ENCODE measurements around the gene ITGBL1.

The ITGBL1 gene, protein sequence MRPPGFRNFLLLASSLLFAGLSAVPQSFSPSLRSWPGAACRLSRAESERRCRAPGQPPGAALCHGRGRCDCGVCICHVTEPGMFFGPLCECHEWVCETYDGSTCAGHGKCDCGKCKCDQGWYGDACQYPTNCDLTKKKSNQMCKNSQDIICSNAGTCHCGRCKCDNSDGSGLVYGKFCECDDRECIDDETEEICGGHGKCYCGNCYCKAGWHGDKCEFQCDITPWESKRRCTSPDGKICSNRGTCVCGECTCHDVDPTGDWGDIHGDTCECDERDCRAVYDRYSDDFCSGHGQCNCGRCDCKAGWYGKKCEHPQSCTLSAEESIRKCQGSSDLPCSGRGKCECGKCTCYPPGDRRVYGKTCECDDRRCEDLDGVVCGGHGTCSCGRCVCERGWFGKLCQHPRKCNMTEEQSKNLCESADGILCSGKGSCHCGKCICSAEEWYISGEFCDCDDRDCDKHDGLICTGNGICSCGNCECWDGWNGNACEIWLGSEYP

DNA sequence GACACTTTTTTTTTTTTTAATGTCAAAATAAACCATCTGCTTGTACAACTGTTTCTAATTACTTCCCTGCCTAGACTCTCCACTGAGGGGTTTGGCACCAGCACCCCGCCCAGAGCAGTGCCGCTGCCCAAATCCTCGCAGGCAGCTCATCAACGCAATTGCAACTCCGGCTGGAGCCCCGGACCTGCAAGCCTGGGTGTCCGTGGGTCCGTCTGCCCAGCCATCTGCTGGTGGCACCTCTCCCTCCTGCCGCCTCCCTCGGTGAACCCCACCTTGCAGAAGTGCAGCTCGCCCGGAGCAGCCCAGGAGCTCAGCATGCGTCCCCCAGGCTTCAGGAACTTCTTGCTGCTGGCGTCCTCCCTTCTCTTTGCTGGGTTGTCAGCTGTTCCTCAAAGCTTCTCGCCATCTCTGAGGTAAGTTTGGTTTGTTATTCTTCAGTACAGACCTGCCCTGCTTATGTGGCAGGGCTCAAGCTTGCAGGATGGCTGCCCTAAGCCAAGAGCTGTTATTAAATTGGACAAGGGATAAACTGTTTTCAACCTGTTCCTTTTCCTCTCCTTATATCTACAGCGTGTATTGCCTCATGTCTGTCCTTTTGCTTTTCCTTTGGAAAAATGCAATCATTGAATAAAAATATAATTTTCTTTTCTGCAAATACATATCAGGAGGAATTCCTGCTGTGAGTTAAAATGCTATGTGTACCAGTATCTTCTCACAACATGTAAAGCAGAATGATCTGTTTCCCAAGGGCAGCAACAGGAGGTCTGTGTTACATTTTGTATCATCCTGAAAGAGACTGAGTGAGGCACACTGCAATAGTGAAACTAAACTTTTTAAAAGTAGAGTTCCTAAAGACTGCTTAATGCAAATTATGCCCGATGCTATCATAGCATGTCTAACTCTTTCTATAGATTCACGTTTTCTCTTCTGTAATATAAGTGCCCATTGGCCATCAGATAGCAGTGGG is at the start of gene ITGBL1:
Gene ITGBL1, plus strand, starts transcription at position 157 of the 967 bp plus-strand sequence. Its CDS starts 159 bp downstream, at position 316.
- no peak for DNase-seq

DNA sequence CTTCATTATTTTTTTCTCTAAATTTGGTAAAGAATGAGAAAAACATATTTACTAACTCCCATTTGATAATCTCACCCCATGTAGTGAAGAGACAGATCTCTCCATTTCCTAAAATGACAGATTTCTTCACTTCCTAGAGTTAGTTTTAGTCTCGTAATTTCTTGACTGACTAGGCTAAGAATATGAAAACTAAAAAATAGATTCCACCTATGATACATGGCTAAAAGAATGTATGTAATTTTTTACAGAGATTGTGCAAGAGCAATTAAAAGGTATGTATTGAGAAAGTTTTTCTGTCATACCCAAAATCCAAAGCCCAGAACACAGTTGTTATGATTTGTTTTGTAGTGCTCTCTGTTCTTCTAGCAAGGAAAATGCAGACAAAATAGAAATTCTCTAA is 45.7 kb upstream of the ITGBL1 start:
- no peak for DNase-seq

DNA sequence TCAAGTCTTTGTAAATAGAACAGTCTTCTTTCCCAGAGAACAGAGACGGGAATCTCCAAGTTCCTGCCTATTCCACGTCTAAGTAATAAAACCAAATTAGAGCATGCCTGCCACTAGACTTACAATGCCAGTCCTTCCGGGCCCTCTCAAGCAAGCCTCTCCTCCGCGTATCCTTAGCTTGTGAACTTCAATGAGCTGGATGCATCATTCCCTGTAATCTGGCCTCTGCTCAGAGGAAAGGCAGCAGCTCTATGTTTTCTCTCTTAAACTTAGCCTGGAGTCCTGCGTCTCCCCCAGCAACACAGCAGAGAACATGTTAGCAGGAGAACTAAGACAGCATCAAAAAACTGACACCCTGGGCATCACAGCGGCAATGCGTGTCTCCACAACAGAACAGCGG is 44.3 kb upstream of the ITGBL1 start:
- DNase-seq: no peak

DNA sequence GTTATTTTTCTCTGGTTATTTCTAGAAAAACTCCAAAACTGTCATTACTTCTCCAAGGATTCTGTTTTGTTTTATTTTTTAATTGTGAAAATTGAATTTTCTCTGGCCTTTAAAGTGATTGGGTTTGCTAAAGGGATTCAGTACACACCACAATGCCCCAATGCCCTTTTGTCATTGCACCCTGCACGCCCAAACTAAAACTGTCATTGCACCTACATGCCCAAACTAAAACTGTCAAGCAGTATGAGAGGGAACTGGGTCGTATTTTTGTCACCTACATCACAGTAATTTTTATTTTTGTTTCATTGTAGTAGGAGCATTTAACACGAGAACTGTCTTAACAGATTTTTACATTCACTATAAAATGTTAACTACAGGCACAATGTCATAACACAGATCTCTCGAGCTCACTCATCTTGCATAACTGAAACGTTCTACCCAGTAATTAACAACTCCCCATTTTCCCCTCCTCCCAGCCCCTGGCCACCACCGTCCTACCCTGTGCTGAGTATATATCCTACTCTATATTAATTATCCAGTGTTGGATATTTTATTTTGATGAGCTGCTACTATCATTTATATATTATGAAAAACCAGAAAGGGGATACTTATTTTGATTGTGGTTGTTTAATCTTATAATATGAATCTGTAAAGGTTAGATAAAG is 43.4 kb upstream of the ITGBL1 start:
- DNase-seq: no peak

DNA sequence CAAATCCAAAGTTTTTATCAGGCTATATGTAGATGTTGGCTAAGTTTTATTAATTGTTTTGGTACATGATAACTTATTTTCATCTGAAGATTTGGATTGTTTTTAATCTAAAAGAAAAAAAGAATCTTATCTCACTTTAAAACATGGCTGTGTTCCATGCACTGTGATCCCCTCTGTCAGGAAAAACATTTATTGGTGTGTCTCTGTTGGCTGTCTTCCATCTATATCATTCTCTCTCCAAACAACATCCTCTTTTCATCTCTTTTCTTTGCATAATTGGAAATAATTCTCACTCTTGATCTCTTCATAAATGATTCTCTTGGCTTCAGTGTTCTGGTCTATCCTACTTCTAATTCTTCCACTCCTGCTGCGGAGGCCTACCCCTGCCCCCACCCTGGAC is 40.4 kb upstream of the ITGBL1 start:
- DNase-seq: no peak

DNA sequence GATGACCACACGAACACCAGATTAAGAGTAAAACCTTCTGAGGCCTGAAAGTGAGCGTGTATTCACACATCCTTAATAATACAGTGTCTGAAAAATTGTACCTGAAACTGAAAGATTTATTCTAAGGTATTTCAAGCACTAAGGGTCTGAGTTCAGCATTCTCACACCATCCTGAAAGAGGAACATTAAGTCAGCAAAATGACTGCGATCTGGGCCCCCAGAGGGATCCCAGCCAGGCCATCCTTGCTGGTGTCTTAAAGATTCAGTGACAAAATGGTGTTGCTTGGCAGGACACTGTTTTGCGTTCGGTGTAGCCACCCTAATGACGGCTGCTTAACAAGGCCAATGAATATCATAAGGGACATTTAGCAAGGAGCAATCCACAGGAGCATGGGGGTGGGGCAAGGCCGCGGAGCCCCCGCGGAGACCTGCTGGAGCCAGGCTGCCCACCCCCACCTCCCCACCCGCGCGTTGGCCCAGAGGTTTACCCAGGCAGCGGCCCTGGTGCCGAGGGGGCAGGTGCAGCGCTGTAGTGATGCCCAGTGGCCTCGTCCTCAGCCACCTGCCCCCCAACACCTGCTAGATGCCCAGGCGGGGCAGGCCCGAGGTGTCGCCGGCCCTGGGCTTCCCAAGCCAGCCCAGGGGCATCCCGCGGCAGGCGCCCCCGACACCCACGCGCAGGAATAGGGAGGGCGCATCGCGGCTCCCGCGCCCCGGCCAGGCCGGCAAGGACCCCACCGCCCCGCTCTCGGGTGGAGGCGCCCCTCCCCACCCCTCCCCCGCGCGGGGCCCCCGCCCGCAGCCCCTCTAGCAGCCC is 36.9 kb upstream of the ITGBL1 start:
- DNase-seq: no peak

DNA sequence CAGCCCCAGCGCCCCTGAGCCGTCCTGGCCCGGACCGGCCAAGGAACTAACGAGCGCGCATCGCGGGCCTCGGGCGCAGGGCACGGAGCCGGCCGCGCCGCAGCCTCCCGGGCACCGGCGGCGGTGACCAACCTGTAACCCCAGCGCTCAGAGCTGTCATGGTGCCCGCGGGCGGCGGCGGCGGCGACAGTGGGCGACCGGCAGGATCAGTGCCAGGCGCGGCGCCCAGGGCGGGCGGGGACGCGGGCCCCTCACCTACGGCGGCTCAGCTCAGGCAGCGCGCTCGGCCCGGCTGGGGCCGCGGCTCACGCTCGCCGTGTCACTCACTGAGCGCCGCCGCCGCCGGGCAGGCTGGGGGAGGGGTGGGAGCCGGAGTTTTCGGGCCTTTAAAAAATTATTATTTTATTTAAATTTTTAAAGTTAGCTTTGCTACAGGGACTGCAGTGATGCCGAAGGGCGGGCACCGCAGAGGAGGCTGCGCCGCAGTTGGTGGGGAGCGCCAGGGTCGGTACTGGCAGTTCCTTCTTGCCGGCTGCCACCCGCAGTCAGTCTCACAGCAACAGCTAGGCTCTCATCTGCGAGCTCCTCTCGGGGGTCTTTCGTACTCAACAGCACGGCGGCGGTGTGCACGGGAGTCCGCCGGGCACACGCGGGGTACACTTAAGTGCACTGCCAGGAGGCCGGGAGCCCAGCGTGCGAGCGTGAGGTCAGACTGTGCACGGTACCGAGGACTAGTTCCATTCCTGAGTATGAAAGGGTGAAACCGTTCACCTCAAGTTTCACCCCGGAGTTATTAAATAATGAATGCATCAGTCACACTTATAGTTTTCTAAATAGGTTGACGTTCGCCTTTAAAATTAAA is 36.1 kb upstream of the ITGBL1 start, which contains the start of gene NALCN:
Gene NALCN, minus strand, starts transcription at position 328 of the 862 bp plus-strand sequence. CDS start 17,382 bp downstream, outside the sequence.
- no peak for DNase-seq

DNA sequence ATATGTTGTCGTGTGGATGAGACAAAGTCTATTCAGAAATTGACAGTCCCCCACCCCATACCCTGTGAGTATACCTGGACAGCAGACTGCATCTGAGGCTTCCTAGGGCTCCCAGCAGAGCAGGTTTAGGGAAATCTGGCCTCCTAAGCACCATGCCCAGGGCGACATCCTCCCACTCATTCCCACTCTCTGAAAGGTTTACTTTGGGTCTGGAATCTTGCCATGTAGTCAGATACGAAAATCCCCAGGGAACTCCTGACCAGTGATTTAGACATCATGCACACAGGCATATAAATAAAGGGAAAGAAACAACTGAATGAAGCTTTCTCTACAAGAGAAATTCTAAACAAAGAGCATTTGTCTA is 35.5 kb upstream of the ITGBL1 start:
- DNase-seq: no peak

DNA sequence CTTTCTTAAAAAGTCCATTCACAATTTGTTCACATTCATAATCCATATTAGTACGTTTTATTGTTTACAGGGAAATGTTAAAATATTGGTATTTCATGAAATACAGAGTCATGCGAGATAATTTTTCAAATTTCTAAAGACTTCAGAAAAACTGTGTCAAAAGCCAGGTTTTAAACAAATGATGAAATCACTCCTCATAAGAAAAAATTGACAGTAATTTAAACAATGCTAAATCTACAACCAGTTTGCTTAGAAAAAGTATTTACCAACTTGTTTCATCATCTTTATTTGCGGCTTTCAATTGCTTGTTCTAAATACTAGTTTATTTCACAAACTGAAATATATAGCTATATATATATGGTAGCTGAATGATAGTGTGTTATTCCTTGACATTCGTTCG is 35.0 kb upstream of the ITGBL1 start:
- no peak for DNase-seq

DNA sequence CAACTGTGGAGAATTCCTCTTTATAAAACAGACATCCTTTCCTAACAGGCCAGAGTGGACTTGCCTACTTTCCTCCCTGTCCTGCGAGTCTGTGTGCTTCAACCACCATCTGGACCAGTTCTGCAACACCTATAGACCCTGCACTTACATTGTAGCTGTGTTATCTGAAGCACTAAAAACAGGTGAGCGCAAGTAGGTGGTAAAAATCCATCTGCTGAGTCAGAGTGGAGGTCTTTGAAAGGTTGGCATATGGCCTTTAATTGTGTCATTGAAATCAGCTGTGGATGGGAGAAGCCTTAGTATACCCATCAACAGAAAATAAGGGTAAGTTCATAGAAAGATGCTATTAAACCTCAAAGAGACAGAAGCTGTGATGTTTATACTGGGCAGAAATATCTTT is 28.6 kb upstream of the ITGBL1 start:
- no peak for DNase-seq

DNA sequence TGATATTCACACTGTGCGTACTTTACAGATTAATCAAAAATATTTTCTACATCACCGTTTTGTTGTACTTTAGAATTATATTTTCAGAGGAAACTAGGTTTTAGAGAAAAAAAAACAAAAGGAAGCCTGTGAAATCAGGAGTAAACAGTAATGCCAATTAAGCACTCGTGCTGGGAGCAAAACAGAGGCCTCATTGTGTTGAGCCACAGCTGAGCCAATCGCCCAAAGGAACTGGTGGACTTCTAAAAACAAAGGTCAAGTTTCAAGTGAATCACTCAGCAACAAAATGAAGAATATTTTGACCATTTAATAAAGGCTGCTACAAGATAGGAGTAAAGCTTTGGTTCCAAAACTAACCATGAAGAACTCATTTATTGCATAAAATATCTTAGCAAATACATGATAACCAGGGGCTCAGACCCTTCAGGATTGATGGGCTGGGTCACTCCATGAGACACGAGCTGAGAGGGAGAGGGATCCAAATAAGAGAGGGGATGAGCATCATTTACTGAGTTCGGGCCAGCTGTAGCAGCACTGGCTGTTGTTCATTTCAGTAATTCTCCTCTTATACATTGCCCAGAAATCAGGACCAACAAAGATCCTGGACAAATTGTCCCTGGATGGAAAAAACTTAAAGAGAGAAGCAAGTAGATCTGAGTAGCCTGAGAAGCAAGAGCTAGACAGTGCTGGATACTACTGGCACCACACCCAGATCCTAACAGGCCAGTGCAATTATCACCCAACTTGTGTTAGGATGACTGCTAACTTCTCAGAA is 27.9 kb upstream of the ITGBL1 start:
- no peak for DNase-seq

DNA sequence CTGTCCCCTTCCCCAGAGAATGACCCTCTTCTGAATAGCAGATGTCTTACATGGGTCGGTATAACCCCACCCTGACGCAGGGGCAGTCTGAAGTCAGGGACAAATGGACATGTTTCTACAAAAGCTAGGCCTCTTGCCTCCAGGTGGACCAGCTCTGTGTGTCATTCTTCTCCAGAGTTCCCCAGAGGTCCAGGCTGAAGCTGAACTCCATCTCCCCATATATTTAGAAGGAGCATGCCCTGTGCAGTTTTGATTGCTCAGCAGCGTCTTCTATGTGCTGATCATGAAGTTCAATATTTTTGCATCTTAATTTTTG is 27.4 kb upstream of the ITGBL1 start:
- DNase-seq: no peak

DNA sequence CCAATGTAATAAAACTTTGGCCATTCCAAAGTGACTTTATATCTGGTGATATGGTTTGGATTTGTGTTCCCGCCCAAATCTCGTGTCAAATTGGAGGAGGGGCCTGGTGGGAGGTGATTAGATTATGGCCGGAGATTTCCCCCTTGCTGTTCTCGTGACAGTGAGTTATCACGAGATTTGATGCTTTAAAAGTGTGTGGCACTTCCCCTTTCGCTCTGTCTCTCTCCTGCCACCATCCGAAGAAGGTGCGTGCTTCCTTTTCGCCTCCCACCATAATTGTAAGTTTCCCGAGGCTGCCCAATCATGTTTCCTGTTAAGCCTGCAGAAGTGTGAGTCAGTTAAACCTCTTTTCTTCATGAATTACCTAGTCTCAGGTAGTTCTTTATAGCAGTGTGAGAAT is 26.9 kb upstream of the ITGBL1 start:
- no peak for DNase-seq

DNA sequence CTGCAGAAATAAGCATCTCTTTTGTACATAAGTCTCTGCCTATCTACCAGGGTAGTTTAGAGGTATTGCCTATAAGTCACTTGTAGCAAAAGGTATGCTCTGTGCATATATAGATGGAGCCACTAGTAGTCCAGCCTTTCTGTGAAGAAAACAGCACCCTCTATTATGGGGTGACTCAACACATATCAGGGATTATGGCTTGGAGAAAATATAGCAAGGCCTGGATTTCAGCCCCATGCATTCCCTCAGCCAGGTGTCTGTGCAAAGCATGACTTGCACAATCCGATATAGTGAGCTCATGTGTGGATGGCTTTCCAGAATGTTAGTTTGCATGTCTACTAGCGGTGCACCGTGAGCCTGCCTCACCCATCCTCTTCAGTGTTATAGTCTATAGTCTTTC is 22.7 kb upstream of the ITGBL1 start:
- DNase-seq: no peak

DNA sequence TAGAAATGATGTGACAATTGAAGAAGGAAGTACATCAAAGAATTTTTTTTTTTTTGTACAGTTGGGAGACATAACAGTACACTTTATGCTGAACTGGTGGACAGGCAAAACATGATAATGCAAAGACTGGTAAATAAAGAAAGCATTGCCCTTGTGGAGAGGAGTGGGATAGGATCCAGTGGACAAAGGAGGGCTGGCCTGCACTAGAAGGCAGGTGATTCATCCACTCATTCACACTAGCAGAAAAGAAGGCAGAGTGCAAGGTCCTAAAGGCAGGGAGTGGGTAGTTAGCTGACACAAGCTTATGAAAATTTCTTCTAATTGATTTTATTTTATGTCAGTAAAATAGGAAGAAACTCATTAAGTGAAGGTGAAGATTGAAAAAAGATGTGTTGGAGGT is 18.6 kb upstream of the ITGBL1 start:
- DNase-seq: no peak

DNA sequence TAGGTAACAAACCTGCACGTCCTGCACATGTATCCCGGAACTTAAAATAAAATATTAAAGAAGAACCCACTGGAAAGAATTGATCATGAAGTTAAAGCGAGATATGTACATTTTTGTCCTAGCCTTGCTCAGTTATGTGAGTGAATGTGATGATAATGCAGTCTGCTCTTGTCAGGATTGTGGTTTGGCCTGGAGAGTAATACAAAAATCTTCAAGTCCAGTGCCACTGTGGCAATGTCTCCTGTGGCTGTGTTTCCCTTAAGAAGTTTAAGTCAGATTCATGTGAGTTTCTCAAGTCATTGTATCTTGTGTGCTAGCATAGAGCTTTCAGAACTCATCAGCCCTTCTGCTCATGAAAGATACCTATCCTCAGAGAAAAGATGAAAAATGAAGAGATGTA is 18.0 kb upstream of the ITGBL1 start:
- no peak for DNase-seq

DNA sequence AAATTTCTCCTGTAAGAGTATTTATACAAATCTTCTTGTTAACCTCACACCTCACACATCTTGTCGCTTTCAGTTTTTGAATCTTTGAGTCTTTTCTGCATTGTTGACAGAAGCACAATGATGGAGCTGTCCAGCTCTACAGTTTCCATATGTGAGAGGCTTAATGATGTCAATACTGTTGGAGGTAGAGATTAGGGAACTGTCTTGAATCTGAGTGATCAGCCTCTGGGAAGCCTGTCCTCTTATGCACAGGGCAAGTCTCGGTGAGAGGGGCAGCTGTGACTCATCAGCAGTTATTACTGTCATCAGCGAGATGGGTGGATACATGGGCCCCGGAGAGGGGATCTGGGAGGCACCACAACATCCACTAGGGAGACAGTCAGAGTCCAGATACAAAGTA is 4.6 kb upstream of the ITGBL1 start:
- no peak for DNase-seq

DNA sequence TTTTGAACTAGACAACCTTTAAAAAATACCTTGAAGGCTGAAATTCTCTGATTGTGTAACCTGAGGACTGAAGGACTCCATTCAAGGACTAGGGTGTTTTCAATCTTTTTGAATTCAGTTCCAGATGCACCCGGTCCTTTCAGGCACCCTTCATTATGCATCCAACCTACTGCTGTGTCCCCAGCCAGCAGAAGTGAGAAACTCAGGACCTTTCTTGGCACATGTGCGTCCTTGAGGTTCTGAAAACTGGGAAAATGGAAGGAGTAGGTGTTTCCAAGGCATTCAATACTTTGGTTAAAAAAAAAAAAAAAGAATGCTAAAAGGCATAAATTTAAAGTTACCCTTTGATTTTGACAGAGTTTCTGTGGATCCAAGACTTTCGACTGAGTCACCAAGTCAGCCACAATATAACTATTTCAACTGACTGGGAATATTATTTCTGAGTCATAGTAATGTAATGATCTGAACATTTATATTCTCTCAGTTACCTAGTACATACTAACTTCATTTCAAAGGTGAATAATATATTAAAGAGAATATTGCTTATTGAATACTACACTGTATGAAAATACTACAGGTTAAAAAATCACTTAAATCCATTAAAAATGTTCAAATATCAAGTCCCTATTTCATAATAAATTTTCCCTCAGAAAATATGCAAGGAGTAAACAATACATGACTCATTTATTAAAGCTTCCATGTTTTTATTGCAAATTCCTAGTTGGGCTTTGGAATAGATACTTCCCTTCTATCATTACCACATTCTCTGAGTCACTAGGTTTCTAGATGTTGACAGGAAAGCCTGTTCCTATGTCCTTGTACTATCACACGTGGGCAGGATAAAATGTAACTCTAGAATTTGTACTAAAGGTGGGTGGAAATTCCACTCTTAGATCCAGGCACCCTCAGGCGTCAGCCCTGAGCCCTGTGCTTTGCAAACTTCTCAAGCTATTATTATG is 2.4 kb upstream of the ITGBL1 start:
- no peak for DNase-seq

DNA sequence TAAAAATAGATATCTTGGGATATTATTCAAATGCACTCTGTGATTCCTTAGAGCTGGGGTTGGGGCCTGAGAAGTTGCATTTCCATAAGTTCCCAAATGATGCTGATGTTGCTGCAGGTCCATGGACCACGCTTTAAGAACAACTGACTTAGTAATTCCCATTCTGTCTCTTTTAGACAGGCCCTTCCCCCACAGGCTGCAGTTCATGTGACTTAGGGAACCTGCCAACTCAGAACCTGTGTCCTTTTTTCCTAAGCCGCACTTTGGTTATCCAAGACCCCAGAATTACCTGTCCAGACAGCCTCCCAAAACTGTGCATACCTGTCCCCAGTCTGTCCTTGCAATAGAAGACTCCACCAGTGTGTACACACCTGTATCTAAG is 1.7 kb upstream of the ITGBL1 start:
- no peak for DNase-seq

Data from NK-92 treated with Interleukin-12 subunit alpha and Interleukin-12 subunit beta, amount 100 ng/mL, for 24 hours (cell line).